ENCODE results near the gene KCNIP1. TPM values are rescaled to one million over a fixed set of nuclear protein-coding genes. Genes with fewer than 3 reads are reported as not detected.
A peak's percentile ranks its signal among the peaks of the same experiment; 100 is the strongest.

Gene KCNIP1
- polyA plus RNA-seq, 2 of the 4 experiments (the other 2 are of a cell fraction) = not detected

DNA sequence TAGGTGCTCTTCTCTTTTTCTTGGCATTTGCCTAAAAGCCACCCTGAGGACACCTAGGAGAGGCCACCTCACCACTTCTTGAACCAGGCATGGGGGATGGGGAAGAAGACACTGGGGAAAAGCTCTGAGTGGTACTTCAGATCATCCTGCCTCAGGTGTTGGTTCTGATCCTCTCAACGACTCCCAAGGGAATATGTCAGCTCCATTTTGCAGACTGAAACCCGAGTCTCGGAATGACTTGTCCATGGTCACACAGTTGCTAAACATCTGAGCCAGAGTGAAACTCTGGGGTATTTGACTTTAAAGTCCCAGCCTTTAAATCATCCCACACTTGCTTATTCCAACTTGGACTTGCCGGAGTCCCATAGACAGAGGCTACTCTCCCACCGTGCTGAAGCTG, 159.1 kb downstream of the KCNIP1 start:
- ChIA-PET CTCF (interaction anchor here (1.3 to 1.9 kb wide), 4 partner anchors 24 to 128 kb away, joined by 3 to 8 read pairs (median 6); no protein-coding TSS in a partner anchor), POLR2A (no interaction called here)
- Histone ChIP-seq H3K4me2 (no peak overlapping the region), H3K4me1 (no peaks in the 10 kb centered on the region), H3K4me3 (no peak overlapping the region), H3K27ac (no peak overlapping the region), H3K9me3 (no peaks in the 10 kb centered on the region)
- DNase-seq (ENCODE audit: low read depth in 1 of 2, low spot score in 1 of 2) = no peak
- WGBS (ENCODE audit: missing lambda C conversion rate) = 18% methylated on average over 4 of the region's 5 CpGs
- FAIRE-seq = no peak
- ATAC-seq = no peak
- no peak for TF ChIP-seq HDAC2 (IDR thresholded peaks at IDR 0.05)
- no peak for TF ChIP-seq NR3C1 (IDR thresholded peaks at IDR 0.05)

DNA sequence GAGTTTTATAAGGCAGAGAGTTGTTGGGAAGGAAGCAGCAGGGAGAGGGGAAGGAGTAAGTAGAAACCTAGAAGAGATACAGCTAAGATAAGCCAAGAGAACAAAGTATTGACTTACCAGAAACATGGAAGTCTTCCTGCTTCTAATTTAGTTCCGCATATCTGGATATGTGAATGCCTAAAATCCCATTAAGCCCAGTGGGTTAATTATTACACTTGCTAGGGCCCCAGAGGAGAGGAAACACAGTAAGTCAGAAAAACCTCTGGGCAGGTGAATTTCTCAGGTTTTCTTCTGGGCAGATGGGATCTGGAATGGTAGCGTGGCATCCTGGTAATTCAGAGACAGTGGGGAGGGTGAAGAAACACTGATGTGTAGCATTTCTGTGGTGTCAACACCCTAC, 175.0 kb downstream of the KCNIP1 start:
- no peak for FAIRE-seq
- WGBS (ENCODE audit: missing lambda C conversion rate) = 43% methylated on average over 2 of the region's 2 CpGs
- H3K4me3 ChIP-seq = no peak overlapping the region
- no peaks in the 10 kb centered on the region for H3K4me1 ChIP-seq
- H3K4me2 ChIP-seq = no peak overlapping the region
- TF ChIP-seq, protein P1, sequence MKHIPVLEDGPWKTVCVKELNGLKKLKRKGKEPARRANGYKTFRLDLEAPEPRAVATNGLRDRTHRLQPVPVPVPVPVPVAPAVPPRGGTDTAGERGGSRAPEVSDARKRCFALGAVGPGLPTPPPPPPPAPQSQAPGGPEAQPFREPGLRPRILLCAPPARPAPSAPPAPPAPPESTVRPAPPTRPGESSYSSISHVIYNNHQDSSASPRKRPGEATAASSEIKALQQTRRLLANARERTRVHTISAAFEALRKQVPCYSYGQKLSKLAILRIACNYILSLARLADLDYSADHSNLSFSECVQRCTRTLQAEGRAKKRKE (CRISPR knock-in tag; IDR thresholded peaks at IDR 0.05; ENCODE audit: low read depth) = no peak
- no peak for TF ChIP-seq POLR2AphosphoS2 (conservative IDR thresholded peaks at IDR 0.05; ENCODE audit: low read length)
- no peak for TF ChIP-seq JUN (IDR thresholded peaks at IDR 0.05)
- no peak for TF ChIP-seq HDAC2 (IDR thresholded peaks at IDR 0.05)
- no peak for TF ChIP-seq NFE2L2 (conservative IDR thresholded peaks at IDR 0.05; ENCODE audit: low read length)
- TF ChIP-seq FOXS1 (CRISPR knock-in tag; IDR thresholded peaks at IDR 0.05) = no peak
- TF ChIP-seq POLR2A (IDR thresholded peaks at IDR 0.05; ENCODE audit: low read length) = no peak
- TF ChIP-seq, protein P2, sequence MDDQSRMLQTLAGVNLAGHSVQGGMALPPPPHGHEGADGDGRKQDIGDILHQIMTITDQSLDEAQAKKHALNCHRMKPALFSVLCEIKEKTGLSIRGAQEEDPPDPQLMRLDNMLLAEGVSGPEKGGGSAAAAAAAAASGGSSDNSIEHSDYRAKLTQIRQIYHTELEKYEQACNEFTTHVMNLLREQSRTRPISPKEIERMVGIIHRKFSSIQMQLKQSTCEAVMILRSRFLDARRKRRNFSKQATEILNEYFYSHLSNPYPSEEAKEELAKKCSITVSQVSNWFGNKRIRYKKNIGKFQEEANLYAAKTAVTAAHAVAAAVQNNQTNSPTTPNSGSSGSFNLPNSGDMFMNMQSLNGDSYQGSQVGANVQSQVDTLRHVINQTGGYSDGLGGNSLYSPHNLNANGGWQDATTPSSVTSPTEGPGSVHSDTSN (IDR thresholded peaks at IDR 0.05) = no peak
- TF ChIP-seq RFX5 (IDR thresholded peaks at IDR 0.05) = no peak
- no peak for TF ChIP-seq SREBF2 (IDR thresholded peaks at IDR 0.05)
- TF ChIP-seq MAZ (IDR thresholded peaks at IDR 0.05; ENCODE audit: borderline replicate concordance, low read depth, low read length) = no peak
- TF ChIP-seq ESRRA (IDR thresholded peaks at IDR 0.05; ENCODE audit: borderline replicate concordance, low read length) = no peak
- POLR2A ChIA-PET = no interaction called here
- CTCF ChIA-PET = no interaction called here
- no peak for DNase-seq (ENCODE audit: low read depth in 1 of 2, low spot score in 1 of 2)
- no peak overlapping the region for H3K27ac ChIP-seq
- ATAC-seq = no peak
- 0 out of 3 replicates have a peak, but pooled peaks cover 2% of the 10 kb centered on the region for H3K9me3 ChIP-seq

GRCh38 chr5:170681013-170681433, 177.2 kb downstream of the KCNIP1 start:
- ATAC-seq = peak; percentile 71 to 84; a peak in 5 of 6 replicates
- DNase-seq (ENCODE audit: low read depth in 1 of 2, low spot score in 1 of 2) = peak; percentile 6 to 16
- no peak overlapping the region for H3K27ac ChIP-seq
- peak overlapping the region; percentile 44; the same call in 2 of the 3 replicates for H3K4me2 ChIP-seq
- no peak overlapping the region for H3K4me3 ChIP-seq
- TF ChIP-seq TFCP2L1 (CRISPR knock-in tag; IDR thresholded peaks at IDR 0.05) (no peak), REST (IDR thresholded peaks at IDR 0.05) (peak; percentile 90)
- 0 out of 3 replicates have a peak, but pooled peaks cover 2% of the 10 kb centered on the region for H3K9me3 ChIP-seq
- ChIA-PET POLR2A (no interaction called here), CTCF (interaction anchor here (0.9 to 1.4 kb wide), 4 partner anchors 8 to 414 kb away, joined by 3 read pairs; no protein-coding TSS in a partner anchor)
- no peaks in the 10 kb centered on the region for H3K4me1 ChIP-seq
- FAIRE-seq = no peak
- 8% methylated on average over 28 of the region's 28 CpGs for WGBS (ENCODE audit: missing lambda C conversion rate)

- DNase-seq (ENCODE audit: low read depth in 1 of 2, low spot score in 1 of 2) = no peak
- FAIRE-seq = no peak
- no peak for TF ChIP-seq RNF2 (IDR thresholded peaks at IDR 0.05; ENCODE audit: borderline replicate concordance, low read depth)
- TF ChIP-seq, protein P3, sequence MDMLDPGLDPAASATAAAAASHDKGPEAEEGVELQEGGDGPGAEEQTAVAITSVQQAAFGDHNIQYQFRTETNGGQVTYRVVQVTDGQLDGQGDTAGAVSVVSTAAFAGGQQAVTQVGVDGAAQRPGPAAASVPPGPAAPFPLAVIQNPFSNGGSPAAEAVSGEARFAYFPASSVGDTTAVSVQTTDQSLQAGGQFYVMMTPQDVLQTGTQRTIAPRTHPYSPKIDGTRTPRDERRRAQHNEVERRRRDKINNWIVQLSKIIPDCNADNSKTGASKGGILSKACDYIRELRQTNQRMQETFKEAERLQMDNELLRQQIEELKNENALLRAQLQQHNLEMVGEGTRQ (IDR thresholded peaks at IDR 0.05) = no peak
- WGBS (ENCODE audit: missing lambda C conversion rate) = 2% methylated on average over 4 of the region's 4 CpGs
- CTCF ChIA-PET = no interaction called here
- POLR2A ChIA-PET = no interaction called here
- Histone ChIP-seq H3K9me3 (no peaks in the 10 kb centered on the region), H3K27ac (no peak overlapping the region), H3K4me1 (no peaks in the 10 kb centered on the region), H3K4me3 (no peak overlapping the region), H3K4me2 (no peak overlapping the region)
- peak in 1 of 2 experiments; percentile 49; a peak in 2 of 6 replicates for ATAC-seq
These were observed 187.8 kb downstream of the KCNIP1 start for GRCh38 chr5:170691657-170692056.
